K562 (cell line): ENCODE results near the gene UQCRH. TPM values are rescaled to one million over a fixed set of nuclear protein-coding genes. Genes with fewer than 3 reads are reported as not detected.

ENCODE experiments used
- ATAC-seq: fragments of 200-7000 bp; cut with Tn5 transposase; 3 replicates; pipeline ENCODE4 v1.9.1; 2020; ENCODE audit warnings: moderate library complexity
- BruUV-seq: library from RNA; stranded (reverse); fragments of 400-500 nt; replicated peaks from 2 replicates; lab custom pipeline; 2021; lab: Mats Ljungman, UMichigan
- CTCF ChIA-PET: fragments of 300-600 bp; formaldehyde crosslinking; extraction: SDS; loops from one replicate; lab custom pipeline; 2021; ENCODE audit warnings: low intra/inter-chr PET ratio; lab: Yijun Ruan, JAX
- POLR2A ChIA-PET: fragments of 300-600, 350-650 bp; sonication (Branson Sonifier 250); formaldehyde crosslinking; extraction: SDS; loops from one replicate; lab custom pipeline; 2021; ENCODE audit warnings: antibody characterized with exemption, inconsistent platforms; lab: Yijun Ruan, JAX
- DNase-seq, 4 experiments: peaks; one replicate each; pipeline versions ENCODE4 v3.0.0 to v3.0.0-alpha.2; 2011 to 2018; ENCODE audit warnings: low spot score in 3 of 4, mixed read lengths in 3 of 4; ENCODE audit errors: extremely low read depth in 1 of 4
- FAIRE-seq: peaks from 2 replicates; lab custom pipeline; 2011; peaks lifted over from hg19 to GRCh38; lab: Jason Lieb, UNC
- H2AFZ ChIP-seq: 2 replicates; pipeline ENCODE4 v1.6.0; 2011; ENCODE audit warnings: low read depth, low read length, control low read depth, inconsistent platforms
- H3K27ac ChIP-seq: fragments of 200-600 bp; 3 replicates; pipeline ENCODE4 v1.8.0; 2011; ENCODE audit warnings: low read depth, mild to moderate bottlenecking, control low read depth, inconsistent platforms, low read length, moderate library complexity, mixed read lengths; ENCODE audit errors: extremely low read depth
- H3K27me3 ChIP-seq, 2 experiments: fragments of 300-600 bp in 1 of 2; 2 replicates in 1 of 2; 3 replicates in 1 of 2; pipeline versions ENCODE4 v1.6.0 to v1.8.0; 2011; ENCODE audit warnings: inconsistent platforms in 2 of 2, low read length in 2 of 2, mild to moderate bottlenecking in 1 of 2, mixed read lengths in 1 of 2, moderate library complexity in 1 of 2; ENCODE audit not compliant: control insufficient read depth in 2 of 2, insufficient read depth in 2 of 2
- H3K36me3 ChIP-seq: fragments of 300-600 bp; 3 replicates; pipeline ENCODE4 v1.8.0; 2011; ENCODE audit warnings: mild to moderate bottlenecking, low read length, inconsistent platforms; ENCODE audit not compliant: control insufficient read depth, insufficient read depth
- H3K4me1 ChIP-seq, 2 experiments: fragments of 200-600 bp in 1 of 2; replicated peaks in 1 of 2; 2 replicates in 1 of 2; 3 replicates in 1 of 2; pipeline versions ENCODE4 v1.5.1 to v1.8.0; 2011; ENCODE audit warnings: inconsistent platforms in 2 of 2, low read length in 2 of 2, mild to moderate bottlenecking in 1 of 2, mixed read lengths in 1 of 2, moderate library complexity in 1 of 2; ENCODE audit not compliant: control insufficient read depth in 2 of 2, insufficient read depth in 2 of 2
- H3K4me2 ChIP-seq: 2 replicates; pipeline ENCODE4 v1.6.1; 2011; ENCODE audit warnings: low read length, control low read depth, inconsistent platforms, mixed read lengths; ENCODE audit not compliant: insufficient read depth
- H3K4me3 ChIP-seq: fragments of 200-600 bp; sonication (generic), shearing (Covaris generic); 2 replicates; pipeline ENCODE4 v1.5.1; 2016; ENCODE audit warnings: control low read depth, inconsistent platforms
- H3K79me2 ChIP-seq: fragments of 200-600 bp; 3 replicates; pipeline ENCODE4 v1.8.0; 2011; ENCODE audit warnings: low read length, inconsistent platforms; ENCODE audit not compliant: control insufficient read depth, insufficient read depth
- H3K9ac ChIP-seq, 2 experiments: 2 replicates each; pipeline versions ENCODE4 v1.6.0 to v1.6.1; 2011; ENCODE audit warnings: low read depth in 2 of 2, low read length in 2 of 2, control low read depth in 1 of 2, inconsistent platforms in 1 of 2, mild to moderate bottlenecking in 1 of 2, mixed read lengths in 1 of 2; ENCODE audit not compliant: insufficient read depth in 1 of 2
- H3K9me1 ChIP-seq: one replicate; pipeline ENCODE4 v1.6.0; 2011; ENCODE audit warnings: inconsistent platforms, mild to moderate bottlenecking, low read length, moderate library complexity; ENCODE audit not compliant: control insufficient read depth, insufficient read depth
- H3K9me3 ChIP-seq: replicated peaks from 2 replicates; pipeline ENCODE4 v1.5.1; 2011; ENCODE audit warnings: low read depth, low read length, inconsistent platforms; ENCODE audit not compliant: control insufficient read depth, insufficient read depth
- H4K20me1 ChIP-seq: replicated peaks from 2 replicates; pipeline ENCODE4 v1.6.1; 2011; ENCODE audit warnings: low read length, inconsistent platforms, mixed read lengths; ENCODE audit not compliant: control insufficient read depth, insufficient read depth
- ATF6 ChIP-seq: sonication (generic); formaldehyde crosslinking; IDR thresholded peaks from 2 replicates; pipeline ENCODE4 v1.4.0; 2020; ENCODE audit warnings: mild to moderate bottlenecking, missing genetic modification reagents
- CCAR2 ChIP-seq: fragments of 200-400 bp; formaldehyde crosslinking; IDR thresholded peaks from 2 replicates; pipeline ENCODE4 v1.6.1; 2017; ENCODE audit warnings: mild to moderate bottlenecking, low read depth, low read length
- GTF2E2 ChIP-seq: fragments of 200-800 bp; sonication (Bioruptor generic); IDR thresholded peaks from 2 replicates; pipeline ENCODE4 v1.6.1; 2016; ENCODE audit warnings: missing genetic modification characterization, missing compliant biosample characterization
- MCM3 ChIP-seq: fragments of 450-650 bp; IDR thresholded peaks from 2 replicates; pipeline ENCODE4 v1.6.1; 2016
- NEUROD1 ChIP-seq: fragments of 150-350 bp; IDR thresholded peaks from 2 replicates; pipeline ENCODE4 v1.6.1; 2014; ENCODE audit warnings: borderline replicate concordance, low read length, low read depth; ENCODE audit not compliant: partially characterized antibody
- SRSF9 ChIP-seq: fragments of 200-400 bp; formaldehyde crosslinking; IDR thresholded peaks from 2 replicates; pipeline ENCODE4 v1.6.1; 2017; ENCODE audit warnings: low read depth, low read length, borderline replicate concordance
- TFAP4 ChIP-seq: sonication (generic); formaldehyde crosslinking; IDR thresholded peaks from 2 replicates; pipeline ENCODE4 v1.8.0; 2022; ENCODE audit warnings: missing genetic modification reagents, mild to moderate bottlenecking, moderate library complexity, borderline replicate concordance
- ZNF282 ChIP-seq: sonication (generic); formaldehyde crosslinking; IDR thresholded peaks from 2 replicates; pipeline ENCODE4 v1.8.1; 2023; ENCODE audit warnings: missing genetic modification reagents
- WGBS: fragments of 100-300 bp; shearing (Covaris generic); methylation state at CpG from one replicate; pipeline ENCODE4 v1.1.6; 2016; ENCODE audit warnings: low coverage, mixed read lengths; ENCODE audit not compliant: insufficient coverage; ENCODE audit errors: missing lambda C conversion rate; 5-methylcytosine and 5-hydroxymethylcytosine counted together
- in situ Hi-C: fragments of 300-500 bp; cut with MboI; formaldehyde crosslinking; loops from 4 replicates; pipeline ENCODE4 v1.15.0; 2018; ENCODE audit warnings: inconsistent platforms, mixed read lengths
- intact Hi-C: fragments of 100-400 bp; cut with micrococcal nuclease; formaldehyde crosslinking; loops from 2 replicates; pipeline ENCODE4 v1.14.2; 2022
- polyA plus RNA-seq, 8 experiments: library from polyadenylated mRNA; depleted of rRNA in 4 of 8; stranded (reverse) in 5 of 8; unstranded in 3 of 8; fragments of >200 nt; fragmentation: Nextera tagmentation in 2 of 8; fragmentation: Illumina TruSeq in 1 of 8; extraction: Ambion mirVana in 2 of 8; extraction: Trizol in 1 of 8; gene quantifications; 2 replicates each; pipeline versions ENCODE4 v1.2.1 to v1.2.3, GENCODE V29; 2011 to 2014; ENCODE audit warnings: inconsistent platforms in 1 of 8, missing spikeins in 1 of 8
- total RNA-seq, 7 experiments: library from RNA; depleted of rRNA in 6 of 7; stranded (reverse); fragments of >200 nt in 6 of 7; fragmentation: Illumina TruSeq in 2 of 7; extraction: Trizol in 2 of 7; gene quantifications; 2 replicates each; pipeline versions ENCODE4 v1.2.1 to v1.2.3, GENCODE V29; 2011 to 2021; ENCODE audit warnings: low replicate concordance in 1 of 7
- TF ChIP-seq, protein P1 (sequence below): fragments of 200-800 bp; sonication (Bioruptor generic); IDR thresholded peaks from 2 replicates; pipeline ENCODE4 v1.6.1; 2017; ENCODE audit warnings: missing genetic modification characterization, missing compliant biosample characterization

UQCRH gene
- total and polyA plus RNA-seq, 9 of the 15 experiments (the other 6 are each of a cell fraction or from before 2014, with no cell fraction given) = 1,267 to 5,184 (median 2,410) TPM

DNA sequence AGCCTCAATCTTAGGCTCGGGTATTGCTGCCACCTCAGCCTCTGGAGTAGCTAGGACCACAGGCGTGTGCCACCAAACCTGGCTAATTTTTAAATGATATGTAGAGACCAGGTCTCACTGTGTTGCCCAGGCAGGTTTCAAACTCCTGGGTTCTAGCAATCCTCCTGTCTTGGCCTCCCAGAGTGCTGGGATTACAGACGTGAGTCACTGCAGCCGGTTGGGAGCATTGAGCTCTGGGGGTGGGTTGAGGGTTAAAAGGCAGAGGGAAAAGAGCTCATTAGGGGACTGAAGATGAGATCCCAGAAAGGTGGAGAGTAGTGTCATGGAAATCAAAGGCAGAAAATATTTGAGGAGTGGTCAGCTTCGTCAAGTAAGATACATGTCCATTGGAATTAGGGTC is 48.8 kb upstream of the UQCRH start:
- no peak overlapping the region; a peak in 1 of 4 replicates for H3K9ac ChIP-seq
- no peaks in the 10 kb centered on the region for H3K9me1 ChIP-seq
- BruUV-seq = no TSS peak
- POLR2A ChIA-PET = interaction anchor here (0.7 to 3.3 kb wide), 8 partner anchors 8 to 633 kb away, joined by 3 to 23 read pairs (median 5); partner anchors contain the start of gene RAD54L
- FAIRE-seq (no peak), DNase-seq (no peak), ATAC-seq (no peak)
- intact Hi-C loops (no loop called here), in situ Hi-C loops (no loop called here)
- no peak overlapping the region for H3K27ac ChIP-seq
- TF ChIP-seq NEUROD1 = no peak
- no peak for TF ChIP-seq TFAP4
- TF ChIP-seq CCAR2 = no peak
- no peak for TF ChIP-seq GTF2E2
- TF ChIP-seq SRSF9 = no peak
- TF ChIP-seq ZNF282 (CRISPR knock-in tag) = no peak
- TF ChIP-seq ATF6 = no peak
- TF ChIP-seq MCM3 = no peak
- TF ChIP-seq, protein P1, sequence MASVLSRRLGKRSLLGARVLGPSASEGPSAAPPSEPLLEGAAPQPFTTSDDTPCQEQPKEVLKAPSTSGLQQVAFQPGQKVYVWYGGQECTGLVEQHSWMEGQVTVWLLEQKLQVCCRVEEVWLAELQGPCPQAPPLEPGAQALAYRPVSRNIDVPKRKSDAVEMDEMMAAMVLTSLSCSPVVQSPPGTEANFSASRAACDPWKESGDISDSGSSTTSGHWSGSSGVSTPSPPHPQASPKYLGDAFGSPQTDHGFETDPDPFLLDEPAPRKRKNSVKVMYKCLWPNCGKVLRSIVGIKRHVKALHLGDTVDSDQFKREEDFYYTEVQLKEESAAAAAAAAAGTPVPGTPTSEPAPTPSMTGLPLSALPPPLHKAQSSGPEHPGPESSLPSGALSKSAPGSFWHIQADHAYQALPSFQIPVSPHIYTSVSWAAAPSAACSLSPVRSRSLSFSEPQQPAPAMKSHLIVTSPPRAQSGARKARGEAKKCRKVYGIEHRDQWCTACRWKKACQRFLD (CRISPR knock-in tag) = no peak
- H4K20me1 ChIP-seq = peaks cover 4% of the 10 kb centered on the region
- H3K4me2 ChIP-seq = no peak overlapping the region
- H2AFZ ChIP-seq = no peak overlapping the region
- H3K4me3 ChIP-seq = no peak overlapping the region
- no peaks in the 10 kb centered on the region for H3K27me3 ChIP-seq
- peaks cover 96% of the 10 kb centered on the region for H3K36me3 ChIP-seq
- CTCF ChIA-PET = no interaction called here
- H3K79me2 ChIP-seq = peaks cover 23% of the 10 kb centered on the region
- H3K9me3 ChIP-seq = no peaks in the 10 kb centered on the region; the same call in 1 of the 2 replicates
- 85% methylated on average over 5 of the region's 5 CpGs for WGBS
- no peaks in the 10 kb centered on the region; a peak in 3 of 5 replicates for H3K4me1 ChIP-seq
